Measurements from ENCODE around the gene OCA2.

OCA2 gene

GRCh38 chr15:28068930-28069329, 30.2 kb downstream of the OCA2 start:
- H3K27me3 ChIP-seq (ENCODE audit: low read depth, low read length), result no peaks in the 10 kb centered on the region
- no peaks in the 10 kb centered on the region for H3K79me2 ChIP-seq (ENCODE audit: low read length)
- no peak overlapping the region for H2AFZ ChIP-seq (ENCODE audit: low read depth, low read length)
- no peak for TF ChIP-seq CTCF (IDR thresholded peaks at IDR 0.05; ENCODE audit: low read depth, low read length)
- H3K4me3 ChIP-seq (ENCODE audit: low read length), result no peak overlapping the region
- H3K27ac ChIP-seq (ENCODE audit: low read length), result no peak overlapping the region
- H3K4me1 ChIP-seq (ENCODE audit: low read length), result no peaks in the 10 kb centered on the region
- no peak overlapping the region for H3K4me2 ChIP-seq (ENCODE audit: low read length)
- H3K36me3 ChIP-seq (replicated peaks; ENCODE audit: low read depth, low read length), result no peaks in the 10 kb centered on the region
- no peaks in the 10 kb centered on the region for H3K9me3 ChIP-seq (ENCODE audit: insufficient read depth, low read length)
- no peak overlapping the region for H3K9ac ChIP-seq (ENCODE audit: low read length)
- H4K20me1 ChIP-seq (ENCODE audit: insufficient read depth, low read length), result no peaks in the 10 kb centered on the region

- H2AFZ ChIP-seq (ENCODE audit: low read depth, low read length), result no peak overlapping the region
- no peaks in the 10 kb centered on the region for H3K9me3 ChIP-seq (ENCODE audit: insufficient read depth, low read length)
- H3K79me2 ChIP-seq (ENCODE audit: low read length), result no peaks in the 10 kb centered on the region
- no peaks in the 10 kb centered on the region for H3K36me3 ChIP-seq (replicated peaks; ENCODE audit: low read depth, low read length)
- no peak overlapping the region for H3K4me3 ChIP-seq (ENCODE audit: low read length)
- TF ChIP-seq CTCF (IDR thresholded peaks at IDR 0.05; ENCODE audit: low read depth, low read length), result no peak
- no peak for TF ChIP-seq EZH2phosphoT487 (IDR thresholded peaks at IDR 0.05; ENCODE audit: low read depth)
- 0 out of 2 replicates have a peak, but pooled peaks cover 3% of the 10 kb centered on the region for H3K27me3 ChIP-seq (ENCODE audit: low read depth, low read length)
- no peak overlapping the region for H3K9ac ChIP-seq (ENCODE audit: low read length)
- H4K20me1 ChIP-seq (ENCODE audit: insufficient read depth, low read length), result no peaks in the 10 kb centered on the region
- H3K4me1 ChIP-seq (ENCODE audit: low read length), result no peaks in the 10 kb centered on the region
- H3K4me2 ChIP-seq (ENCODE audit: low read length), result no peak overlapping the region
- no peak overlapping the region for H3K27ac ChIP-seq (ENCODE audit: low read length)
These were observed 32.9 kb downstream of the OCA2 start for GRCh38 chr15:28066231-28066630.

DNA sequence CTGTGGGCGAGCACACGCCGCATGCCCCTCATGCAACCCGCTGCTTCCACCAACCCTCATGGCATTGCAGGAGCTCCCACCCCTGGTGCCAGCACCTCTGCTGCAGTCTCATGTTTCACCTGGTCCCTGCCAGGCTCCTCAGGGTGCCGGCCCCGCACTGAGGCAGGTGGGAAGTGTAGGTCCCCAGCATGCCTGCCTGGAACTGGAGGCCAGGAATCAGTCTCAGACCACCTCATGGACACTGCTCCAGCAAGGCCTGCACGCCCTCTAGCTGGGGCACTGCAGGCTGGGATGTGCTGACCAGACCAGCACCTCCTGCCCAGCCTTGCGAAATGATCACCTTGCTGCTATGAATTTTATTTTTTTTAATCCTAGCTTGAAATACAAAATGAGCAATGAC, 39.1 kb downstream of the OCA2 start:
- Histone ChIP-seq H3K4me2 (ENCODE audit: low read length) (no peak overlapping the region), H3K27me3 (ENCODE audit: low read depth, low read length) (0 out of 2 replicates have a peak, but pooled peaks cover 3% of the 10 kb centered on the region), H3K4me1 (ENCODE audit: low read length) (no peaks in the 10 kb centered on the region), H3K9me3 (ENCODE audit: insufficient read depth, low read length) (no peaks in the 10 kb centered on the region), H3K79me2 (ENCODE audit: low read length) (no peaks in the 10 kb centered on the region), H2AFZ (ENCODE audit: low read depth, low read length) (no peak overlapping the region), H4K20me1 (ENCODE audit: insufficient read depth, low read length) (no peaks in the 10 kb centered on the region), H3K4me3 (ENCODE audit: low read length) (no peak overlapping the region), H3K27ac (ENCODE audit: low read length) (no peak overlapping the region), H3K36me3 (replicated peaks; ENCODE audit: low read depth, low read length) (no peaks in the 10 kb centered on the region), H3K9ac (ENCODE audit: low read length) (no peak overlapping the region)
- no peak for TF ChIP-seq CTCF (IDR thresholded peaks at IDR 0.05; ENCODE audit: low read depth, low read length)
- TF ChIP-seq EZH2phosphoT487 (IDR thresholded peaks at IDR 0.05; ENCODE audit: low read depth), result no peak

GRCh38 chr15:28058082-28058481, 41.0 kb downstream of the OCA2 start:
- no peaks in the 10 kb centered on the region for H3K9me3 ChIP-seq (ENCODE audit: insufficient read depth, low read length)
- no peaks in the 10 kb centered on the region for H3K36me3 ChIP-seq (replicated peaks; ENCODE audit: low read depth, low read length)
- H3K4me3 ChIP-seq (ENCODE audit: low read length), result no peak overlapping the region
- no peaks in the 10 kb centered on the region for H3K79me2 ChIP-seq (ENCODE audit: low read length)
- no peak overlapping the region for H3K4me2 ChIP-seq (ENCODE audit: low read length)
- H4K20me1 ChIP-seq (ENCODE audit: insufficient read depth, low read length), result no peaks in the 10 kb centered on the region
- no peak overlapping the region for H2AFZ ChIP-seq (ENCODE audit: low read depth, low read length)
- TF ChIP-seq EZH2phosphoT487 (IDR thresholded peaks at IDR 0.05; ENCODE audit: low read depth) (no peak), CTCF (IDR thresholded peaks at IDR 0.05; ENCODE audit: low read depth, low read length) (no peak)
- 0 out of 2 replicates have a peak, but pooled peaks cover 3% of the 10 kb centered on the region for H3K27me3 ChIP-seq (ENCODE audit: low read depth, low read length)
- no peaks in the 10 kb centered on the region for H3K4me1 ChIP-seq (ENCODE audit: low read length)
- H3K9ac ChIP-seq (ENCODE audit: low read length), result no peak overlapping the region
- H3K27ac ChIP-seq (ENCODE audit: low read length), result no peak overlapping the region
